HG02623 (cell line): Measurements from ENCODE around the gene NFIA.

Source experiments
- ATAC-seq: cut with Tn5 transposase; IDR thresholded peaks from one replicate; pipeline ENCODE4 v1.9.1; 2021; ENCODE audit warnings: moderate library complexity; ENCODE audit not compliant: unreplicated experiment

NFIA gene

DNA sequence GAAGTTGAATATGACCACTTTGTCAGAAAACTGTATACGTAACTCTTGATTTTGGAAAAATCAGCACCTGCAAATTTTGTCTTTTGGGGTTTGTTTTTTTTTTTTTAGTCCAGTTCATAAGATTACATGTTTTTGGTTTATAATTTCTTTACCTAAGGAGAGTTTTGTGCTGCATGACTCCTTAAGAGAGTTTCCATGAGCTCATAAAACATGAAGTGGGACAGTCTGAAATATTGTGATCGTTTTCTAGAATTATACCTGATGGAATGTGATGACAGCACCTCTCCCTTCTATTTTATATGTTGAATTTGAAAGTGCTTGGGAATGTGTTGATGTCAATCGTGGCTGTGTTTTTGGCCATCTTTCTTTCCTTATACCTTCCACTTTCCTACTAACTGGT, 158.5 kb downstream of the NFIA start:
- ATAC-seq: no peak

DNA sequence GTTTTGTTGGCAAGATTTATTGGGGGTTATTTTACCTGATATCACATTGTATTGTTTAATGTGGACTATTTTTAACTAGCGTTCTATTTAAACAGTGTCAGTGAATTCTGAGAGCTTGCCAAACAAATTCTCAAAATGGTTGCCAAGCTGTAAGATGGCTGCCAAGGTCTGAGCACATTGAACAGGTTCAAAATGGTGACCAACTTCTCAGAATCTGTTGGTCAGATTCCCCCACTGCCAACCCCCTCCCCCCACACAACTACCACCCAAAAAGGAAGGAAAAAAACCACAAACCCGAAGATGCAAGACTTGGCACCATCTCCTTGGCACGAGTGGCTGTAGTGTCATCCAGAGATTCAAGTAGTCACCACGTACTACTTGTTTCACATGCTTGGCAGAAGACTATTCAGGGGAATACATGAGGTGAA, 159.1 kb downstream of the NFIA start:
- ATAC-seq: no peak

DNA sequence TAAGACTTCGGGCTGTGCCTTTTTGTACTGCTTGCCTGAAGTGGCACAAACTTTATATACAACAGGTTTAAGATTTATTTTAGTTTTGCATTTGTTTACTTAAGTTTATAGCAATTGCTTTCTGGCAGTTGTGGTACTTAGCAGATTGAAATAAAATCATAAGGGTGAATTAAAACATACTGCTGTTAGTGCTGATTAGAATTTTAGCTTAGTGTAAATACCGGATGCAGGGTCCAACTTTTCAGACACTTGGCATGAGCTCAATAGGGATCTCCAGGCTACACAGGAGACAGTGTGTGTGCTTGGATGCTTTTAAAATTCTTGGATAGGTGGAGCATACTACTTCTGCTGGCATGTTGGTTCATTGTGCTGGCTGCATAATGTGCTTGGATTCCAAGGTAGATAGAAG, 159.6 kb downstream of the NFIA start:
- ATAC-seq: no peak

DNA sequence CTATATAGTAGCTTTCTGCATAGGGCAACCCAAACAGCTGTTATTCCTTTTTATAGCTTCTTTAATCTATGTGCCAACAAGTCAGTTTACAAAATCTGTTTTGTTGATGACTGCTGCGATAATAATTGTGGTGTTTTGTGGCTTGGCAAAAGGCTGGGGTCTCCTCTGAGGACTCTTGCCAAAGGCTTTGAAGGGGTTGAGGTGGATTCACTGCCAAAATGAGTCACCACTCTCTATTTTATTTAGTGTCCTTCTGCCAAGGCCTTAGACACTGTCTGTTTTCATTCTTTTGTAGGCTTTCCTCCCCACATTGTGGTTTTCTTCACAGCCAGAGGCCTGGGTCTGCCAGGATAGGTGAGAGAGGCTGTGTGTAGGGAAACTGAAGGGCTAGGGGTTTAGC, 161.8 kb downstream of the NFIA start:
- ATAC-seq: no peak

DNA sequence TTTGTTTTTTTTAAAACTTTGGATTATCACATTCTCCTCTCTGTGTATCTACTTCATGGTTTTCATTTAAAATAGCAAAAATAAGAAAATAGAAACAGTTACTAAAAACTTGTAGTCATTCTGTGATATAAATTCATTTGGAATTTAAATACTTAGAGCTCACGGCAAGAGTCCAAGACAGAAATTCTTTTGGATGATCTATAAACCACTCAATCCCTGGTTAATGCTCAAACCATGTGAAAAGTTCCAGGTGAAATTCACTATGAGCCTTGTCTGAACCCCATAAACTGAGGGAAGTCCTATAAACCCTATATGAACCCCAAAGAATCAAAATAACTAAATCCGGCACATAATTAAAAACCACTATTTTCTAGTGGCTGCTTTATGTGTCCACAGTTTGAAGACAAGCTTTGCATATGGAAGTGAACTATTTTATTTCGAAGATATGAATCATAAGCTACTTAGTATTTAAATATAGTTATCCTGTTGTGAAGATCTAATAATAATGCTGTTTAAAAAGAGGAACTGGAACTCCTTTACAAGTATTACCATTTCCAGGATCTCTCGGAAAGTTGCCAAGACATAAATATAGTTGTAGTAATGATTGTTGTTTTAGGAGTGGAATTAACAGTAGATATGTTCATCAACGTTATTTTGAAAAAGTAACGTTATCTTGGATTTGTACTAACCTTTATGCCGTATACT, 163.5 kb downstream of the NFIA start:
- ATAC-seq: no peak

DNA sequence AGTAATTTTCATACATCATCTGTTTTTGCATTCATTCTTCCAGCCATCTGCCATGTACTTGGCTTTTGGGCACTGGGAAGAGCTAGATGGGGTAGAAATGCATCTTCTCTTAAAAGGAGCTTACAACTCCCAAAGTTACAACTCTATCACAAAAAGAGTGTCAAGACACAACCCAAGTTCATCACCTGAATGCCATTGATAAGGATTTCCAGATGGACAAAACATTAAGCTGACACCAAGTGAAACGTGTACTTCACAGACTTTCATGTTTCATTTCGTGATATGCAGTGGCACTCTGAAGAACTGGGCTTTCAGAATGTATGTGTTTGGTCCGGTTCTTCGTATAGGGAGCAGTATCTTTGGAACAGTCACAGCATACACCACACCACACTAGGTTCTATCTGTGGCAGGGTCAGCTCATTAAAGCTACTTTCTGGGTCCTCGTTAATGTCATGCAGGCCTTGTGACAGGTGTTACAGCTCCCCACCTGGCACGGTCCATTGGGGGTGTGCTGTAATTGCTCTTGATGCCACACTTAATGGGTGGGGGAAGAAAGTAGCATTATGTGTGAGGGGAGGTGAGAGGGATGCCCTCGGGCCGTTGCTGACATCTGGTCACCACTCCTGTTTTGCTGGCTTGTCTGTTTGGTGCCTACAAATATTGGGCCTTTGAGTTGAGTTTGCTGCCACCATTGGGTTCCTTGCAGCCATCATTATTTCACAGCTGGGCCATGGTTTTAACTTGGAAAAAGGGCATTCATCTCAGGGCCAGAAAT, 164.9 kb downstream of the NFIA start:
- no peak for ATAC-seq

DNA sequence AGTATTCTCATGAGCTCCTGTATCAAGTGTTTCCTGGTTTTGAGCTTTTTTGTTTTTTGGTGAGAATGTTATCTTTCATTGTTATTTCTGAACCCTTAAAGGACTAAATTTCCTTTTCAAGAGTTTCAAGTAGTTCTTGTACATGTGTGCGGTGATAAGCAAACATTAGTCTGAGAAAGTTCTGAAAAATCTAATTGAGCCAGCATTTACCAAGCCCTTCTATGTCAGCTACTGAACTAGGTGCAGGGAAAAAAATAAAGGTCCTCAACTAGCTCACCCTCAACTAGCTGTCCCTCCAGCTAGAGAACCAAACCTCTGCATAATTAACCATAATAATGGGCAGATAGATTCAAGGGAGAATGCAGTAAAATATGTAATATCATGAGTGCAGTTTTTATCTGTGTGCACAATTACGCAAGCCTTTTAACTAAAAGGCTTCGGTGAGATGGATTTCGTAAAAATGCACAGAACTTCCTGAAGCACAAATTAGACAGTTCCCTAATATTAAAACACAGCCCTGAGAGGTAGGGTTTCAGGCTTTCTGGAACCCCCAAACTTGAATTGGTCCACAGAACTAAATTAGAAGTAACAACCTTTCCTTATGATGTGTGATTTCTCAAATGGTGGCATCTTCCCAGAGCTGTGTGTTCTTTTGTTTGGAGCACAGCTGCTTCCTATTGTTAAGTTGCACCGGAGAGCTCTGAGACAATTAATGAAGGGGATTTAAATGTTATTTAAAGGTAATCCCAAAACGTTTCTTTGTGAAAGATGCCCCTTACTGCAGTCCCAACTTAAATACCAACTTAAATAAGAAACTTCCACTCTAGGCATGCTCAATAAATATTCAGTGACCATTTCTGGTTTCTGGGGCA, 165.8 kb downstream of the NFIA start:
- no peak for ATAC-seq

DNA sequence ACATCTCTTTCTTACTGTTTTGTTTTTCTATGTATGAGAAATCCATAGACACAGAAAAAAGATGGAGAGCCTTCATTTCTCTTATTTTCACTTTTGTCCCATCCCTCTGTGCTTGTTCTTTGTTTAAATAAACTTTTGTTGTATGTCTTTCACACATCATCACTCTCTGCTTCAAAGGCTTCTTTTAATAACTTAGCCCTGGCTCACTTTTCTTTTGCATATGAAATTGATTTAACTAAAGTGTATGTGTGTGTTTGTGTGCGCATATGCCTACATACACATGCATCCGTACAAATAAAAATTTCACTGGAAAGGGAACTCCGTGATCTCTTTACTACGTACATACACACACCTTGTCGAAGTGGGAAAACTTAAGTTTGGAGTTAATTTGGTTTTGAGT, 168.6 kb downstream of the NFIA start:
- no peak for ATAC-seq

DNA sequence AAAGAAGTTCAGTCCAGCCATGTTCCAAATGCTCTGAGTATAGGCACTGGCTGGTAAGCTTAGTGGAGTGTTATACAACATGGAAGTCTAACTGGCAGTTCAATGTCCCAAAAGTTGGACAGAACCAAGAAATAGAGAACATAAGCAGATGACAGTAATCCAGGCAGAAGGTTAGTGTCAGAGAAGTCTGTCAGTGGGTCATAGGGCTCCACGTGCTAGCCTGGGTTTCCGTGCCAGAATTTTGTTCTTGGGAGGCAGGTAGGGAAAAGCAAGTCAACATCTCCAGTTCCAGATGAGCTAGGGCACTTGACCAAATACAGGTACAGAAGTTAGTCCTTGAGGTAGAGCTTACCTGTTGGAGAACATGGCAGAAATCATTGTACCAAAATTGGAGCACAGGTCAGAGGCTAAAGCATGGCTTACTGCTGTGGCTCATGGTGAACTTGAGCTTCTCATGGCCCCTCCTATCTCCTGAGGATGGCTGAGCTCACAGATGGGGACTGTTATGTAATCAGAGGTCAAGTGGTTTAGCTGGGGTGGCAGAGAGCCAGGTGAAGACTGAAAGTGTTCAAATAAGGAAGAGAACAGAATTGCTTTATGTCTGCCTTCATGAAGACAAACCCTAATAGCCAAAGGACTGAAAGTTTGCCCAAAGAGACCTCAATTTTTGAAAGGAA, 170.8 kb downstream of the NFIA start:
- ATAC-seq: no peak

DNA sequence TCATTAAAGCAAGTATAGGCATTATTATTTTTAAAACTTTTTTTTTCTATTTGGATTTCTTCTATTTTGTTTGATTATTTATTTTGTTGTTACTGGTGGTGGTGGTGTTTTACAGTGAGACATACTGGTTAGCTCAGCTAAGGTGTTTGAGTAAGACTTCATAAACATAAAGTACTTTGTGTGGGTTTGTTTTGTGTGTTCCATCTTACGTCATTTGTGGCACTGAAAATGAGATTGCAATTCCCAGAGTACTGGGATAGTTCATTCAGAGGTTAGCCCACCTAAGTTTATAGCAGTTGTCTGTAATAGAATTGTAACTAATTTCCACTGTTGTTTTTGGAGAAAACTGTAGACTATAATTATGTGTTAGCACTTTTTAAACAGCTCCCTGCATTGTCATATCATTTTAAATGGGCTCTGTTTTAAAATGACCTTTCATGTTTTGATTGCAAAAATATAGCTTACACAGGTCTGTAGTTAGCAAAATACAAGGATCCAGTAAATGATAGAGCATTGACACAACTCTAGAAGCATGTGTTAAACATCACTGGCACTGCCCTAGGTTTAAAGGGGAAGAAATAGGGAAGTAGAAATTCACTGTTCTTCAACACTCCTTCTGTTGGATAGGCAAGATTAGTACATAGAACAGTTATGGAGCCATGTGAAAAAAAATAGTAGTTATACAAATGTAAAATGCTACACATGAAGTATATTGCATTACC, 171.7 kb downstream of the NFIA start:
- ATAC-seq: no peak

DNA sequence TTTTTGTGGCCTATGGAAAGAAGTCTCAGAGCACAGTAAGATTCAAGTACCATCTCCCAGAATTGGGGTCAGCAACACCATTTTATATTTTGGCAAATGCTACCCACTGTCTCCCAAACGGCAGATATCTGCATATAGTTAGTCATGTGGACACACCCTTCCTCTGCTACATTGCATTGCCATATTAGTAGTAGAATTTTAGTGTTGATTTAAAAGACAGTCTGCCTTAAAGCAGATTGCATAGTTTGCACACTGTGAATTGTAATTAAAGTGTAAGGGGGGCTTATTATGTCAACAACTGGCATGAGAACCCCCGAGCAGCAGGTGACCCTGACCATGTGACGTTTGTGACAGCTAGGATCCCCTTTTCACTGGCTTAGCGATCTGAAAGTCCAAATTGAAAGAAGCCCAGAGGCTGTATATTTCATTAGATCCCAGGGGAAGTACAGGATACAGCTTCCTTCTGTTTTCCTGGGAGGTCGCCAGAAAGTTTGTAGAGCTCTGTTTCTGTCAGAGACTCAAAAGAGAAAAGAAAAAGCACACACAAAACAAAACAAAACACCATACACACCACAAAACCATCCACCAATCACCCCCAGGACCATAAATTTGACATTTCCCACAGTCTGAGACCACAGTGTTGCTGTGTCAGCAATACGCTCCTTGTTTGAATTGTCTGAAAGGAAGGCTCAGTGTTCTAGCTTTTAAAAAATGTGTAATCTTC, 172.4 kb downstream of the NFIA start:
- ATAC-seq: no peak

DNA sequence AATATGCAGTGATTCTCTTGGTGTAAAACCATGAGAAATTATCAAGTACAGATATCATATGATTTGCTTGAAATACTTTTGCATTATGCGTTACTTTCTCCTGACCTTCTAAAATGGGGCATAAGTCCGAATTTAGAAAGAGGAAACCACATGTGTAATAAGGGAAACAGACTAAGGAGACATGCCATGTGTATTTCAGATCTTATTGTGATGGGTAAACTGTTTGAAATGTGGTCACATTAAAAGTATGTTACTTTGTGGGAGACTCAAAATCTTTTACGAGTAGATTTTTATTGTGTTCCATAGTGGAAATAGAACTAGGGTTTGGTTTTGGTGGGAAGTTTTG, 173.0 kb downstream of the NFIA start:
- no peak for ATAC-seq

DNA sequence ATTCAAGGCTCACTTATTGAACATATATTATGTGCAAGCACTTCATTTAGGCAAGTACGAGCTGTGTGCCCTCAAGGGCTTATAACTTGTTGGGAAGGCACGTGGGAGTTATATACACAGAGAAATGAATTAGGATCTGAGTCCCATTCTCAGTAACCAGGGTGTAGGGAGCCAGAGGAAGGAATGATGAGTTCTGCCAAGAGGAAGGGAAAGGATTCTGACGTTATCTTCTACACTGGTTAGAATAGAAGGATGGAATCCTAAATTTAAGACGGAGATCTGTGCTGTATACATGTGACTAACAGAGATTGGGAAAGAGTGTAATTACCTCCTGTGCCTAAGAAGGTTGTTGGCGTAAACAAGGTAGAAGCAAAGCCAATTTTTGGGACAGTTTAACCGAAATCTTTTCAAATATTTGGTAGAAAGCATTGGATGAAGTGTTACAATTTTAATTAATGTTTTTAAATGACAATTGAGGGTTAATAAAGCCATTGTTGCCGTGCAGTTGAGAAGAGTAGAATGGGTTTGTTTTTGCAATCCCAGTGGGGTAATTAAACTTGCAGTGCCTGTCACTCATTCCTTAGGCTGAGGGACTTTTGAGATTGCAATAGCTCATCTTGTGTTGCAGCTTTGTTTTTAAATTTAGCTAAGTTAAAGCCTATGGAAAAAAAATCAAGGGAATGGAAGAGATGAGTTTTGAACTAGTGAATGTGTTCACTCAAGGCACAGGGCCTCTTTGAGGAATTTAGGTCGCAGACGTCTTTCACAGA, 177.2 kb downstream of the NFIA start:
- no peak for ATAC-seq

DNA sequence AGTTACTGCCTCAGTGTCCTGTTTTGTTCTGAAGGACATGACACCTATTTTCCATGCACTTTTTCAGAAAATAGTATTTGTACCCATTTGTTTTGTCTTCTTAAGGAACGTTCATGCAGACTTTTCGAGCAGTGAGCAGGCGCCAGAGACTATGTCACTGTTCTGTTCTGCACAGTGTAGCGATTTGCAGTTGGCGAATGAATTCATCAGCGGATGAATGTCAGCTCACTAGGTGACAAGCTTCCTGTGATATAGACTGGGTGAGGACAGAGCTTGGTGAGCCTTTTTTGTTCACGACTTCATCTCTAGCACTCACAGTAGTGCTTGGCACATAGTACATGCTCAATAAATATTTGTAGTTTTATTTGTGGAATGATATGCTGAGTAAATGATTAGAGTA, 177.8 kb downstream of the NFIA start:
- no peak for ATAC-seq

DNA sequence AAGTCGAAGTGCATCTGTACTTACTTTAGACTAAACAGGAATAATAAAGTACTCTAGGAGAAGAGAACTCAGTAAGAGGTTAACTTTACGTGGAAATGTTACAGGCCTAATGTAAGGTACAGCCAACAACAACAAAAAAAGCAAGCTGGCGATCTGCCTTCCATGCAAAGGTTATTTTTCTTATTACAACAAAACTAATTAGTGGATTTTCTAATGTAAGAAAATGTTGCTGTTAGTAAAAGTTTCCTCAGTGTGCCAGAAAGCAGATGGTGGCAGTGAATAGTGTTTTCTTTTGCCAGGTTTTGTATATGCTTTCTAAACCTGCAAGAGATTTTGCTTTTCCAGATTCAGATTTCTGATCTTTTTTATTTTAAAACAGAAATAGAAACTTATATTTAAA, 179.2 kb downstream of the NFIA start:
- ATAC-seq: no peak

DNA sequence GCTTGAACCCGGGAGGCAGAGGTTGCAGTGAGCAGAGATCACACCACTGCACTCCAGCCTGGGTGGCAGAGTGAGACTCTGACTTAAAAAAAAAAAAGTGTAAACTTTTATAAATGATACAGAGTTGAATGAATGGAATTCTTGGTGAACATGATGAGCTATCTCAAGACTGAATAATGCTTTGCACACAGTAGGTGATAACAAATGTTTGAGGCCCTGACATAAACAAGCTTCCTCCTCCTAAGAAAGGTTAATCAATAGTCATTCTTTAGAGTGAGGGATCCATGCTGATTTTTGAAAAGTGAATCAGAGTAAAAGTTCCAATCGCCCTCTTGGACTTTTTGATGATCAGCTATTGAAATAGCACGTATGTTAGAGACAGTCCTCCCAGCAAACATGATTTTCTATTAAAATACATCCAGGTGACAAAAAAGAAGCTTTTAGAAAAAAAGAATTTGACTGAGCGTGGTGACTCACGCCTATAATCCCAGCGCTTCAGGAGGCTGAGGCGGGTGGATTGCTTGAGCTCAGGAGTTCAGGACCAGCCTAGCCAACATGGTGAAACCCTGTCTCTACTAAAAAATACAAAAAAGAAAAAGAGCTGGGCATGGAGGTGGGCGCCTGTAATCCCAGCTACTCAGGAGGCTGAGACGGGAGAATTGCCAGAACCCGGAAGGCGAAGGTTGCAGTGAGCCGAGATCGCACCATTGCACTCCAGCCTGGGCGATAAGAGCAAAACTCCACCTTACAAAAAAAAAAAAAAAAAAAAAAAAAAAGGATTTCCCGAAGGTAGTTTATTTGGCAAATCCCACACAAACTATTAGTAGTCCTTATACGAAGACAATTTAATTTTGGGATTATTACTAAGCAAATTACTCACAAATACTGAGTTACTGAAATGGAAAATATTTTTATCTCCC, 181.8 kb downstream of the NFIA start:
- no peak for ATAC-seq

DNA sequence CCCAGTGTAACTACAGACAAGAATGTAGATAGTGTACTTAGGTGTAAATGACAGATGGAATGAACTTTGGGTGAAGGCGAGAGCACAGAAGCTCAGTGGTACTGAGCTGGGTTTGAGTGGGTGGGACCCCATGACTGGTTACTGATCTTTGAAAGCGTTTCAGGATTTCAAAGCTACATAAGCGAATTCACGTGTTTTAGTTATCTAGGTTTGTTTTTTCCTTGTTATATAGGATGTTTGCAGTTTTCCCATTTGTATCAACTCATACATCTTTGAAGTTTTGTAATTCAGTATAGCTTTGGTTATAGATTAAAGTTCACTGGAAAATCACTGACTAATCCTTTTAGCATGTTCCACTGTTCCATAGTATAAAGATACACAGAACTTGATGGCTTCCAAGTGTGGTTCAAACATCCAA, 182.5 kb downstream of the NFIA start:
- ATAC-seq: no peak

DNA sequence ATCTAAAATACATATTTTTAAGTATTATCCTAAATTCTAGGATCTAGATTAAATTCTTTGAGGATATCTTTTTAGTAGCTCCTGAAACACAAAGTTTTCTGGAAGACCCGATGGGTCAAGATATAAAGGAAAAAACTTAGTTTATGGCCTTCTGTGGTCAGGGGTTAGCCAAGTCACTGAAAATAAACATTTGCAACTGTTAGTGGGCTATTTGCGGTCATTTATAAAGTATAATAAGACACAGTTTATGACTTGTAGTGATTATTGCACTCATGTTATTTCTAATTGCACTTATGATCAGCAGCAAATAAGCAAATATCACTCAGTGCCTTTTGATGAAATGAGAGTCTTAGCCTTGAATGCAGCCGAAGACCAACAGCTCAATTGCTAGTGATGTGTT, 183.3 kb downstream of the NFIA start:
- no peak for ATAC-seq
